Heart left ventricle (tissue), 13 donors: ENCODE results near the gene RTTN.

Experiments used
- CTCF ChIP-seq, 12 donors: fragments of 200-600 bp; sonication (generic) in 4 of 12; IDR thresholded peaks; one replicate each; pipeline versions ENCODE4 v1.5.0 to v1.8.0; 2018 to 2022; ENCODE audit warnings: antibody characterized with exemption in 12 of 12, mild to moderate bottlenecking in 5 of 12
- POLR2A ChIP-seq, 2 donors: fragments of 450-650 bp; IDR thresholded peaks; one replicate each; pipeline ENCODE4 v1.6.1; 2017; ENCODE audit warnings: antibody characterized with exemption in 2 of 2, mild to moderate bottlenecking in 2 of 2, moderate library complexity in 2 of 2
- donor health status: ischemic (EF 13 %, LVEDD 7.1; RV severe dilation, severe dysfunction).
- donor health status: DM: no; HTN: yes; CAD: no.
- donor health status: DM: no; HTN: no; CAD: no.
- donor health status: ischemic (EF 25% LVEDD 6.9; RV normal size, moderate dysfunction).
- donor health status: ischemic (EF 25% LVEDD 5.7; RV mildly dilated, moderate dysfunction).
- donor health status: ischemic (EF 35%, LVEDD 5.7; RV mildly dilated, moderate dysfunction).
- donor health status: nonischemic (EF 11% LVEDD 7.7; RV severe dilation, severe dysfunction).
- donor health status: DM: yes; HTN: yes; CAD: no.
- donor health status: PGD.
- donor health status: ischemic (EF 29% LVEDD 5.4; RV normal size, mild dysfunction).
- donor health status: nonischemic (EF 23%, LVEDD 6.1; RV moderate dilation, normal function).

GRCh38 chr18:69978732-69979715, 226.5 kb downstream of the RTTN start:
- TF ChIP-seq POLR2A (IDR thresholded peaks at IDR 0.05) (no peak), CTCF (IDR thresholded peaks at IDR 0.05) (no peak)
